Immature natural killer cell (primary cell): ENCODE results near the gene ANXA10. TPM values are rescaled to one million over a fixed set of nuclear protein-coding genes. Genes with fewer than 3 reads are reported as not detected.

ENCODE experiments used
- DNase-seq, 3 donors: peaks; one replicate each; pipeline ENCODE4 v3.0.0; 2022; ENCODE audit warnings: mixed read lengths in 1 of 3
- H3K27ac Mint-ChIP-seq, 6 donors: one replicate each; pipeline ENCODE4 v1.8.0; 2020; ENCODE audit warnings: mixed read lengths in 6 of 6, mild to moderate bottlenecking in 5 of 6, inconsistent platforms in 4 of 6, moderate library complexity in 3 of 6
- H3K27me3 Mint-ChIP-seq, 3 donors: one replicate each; pipeline ENCODE4 v1.8.0; 2020 to 2021; ENCODE audit warnings: low read depth in 3 of 3, mild to moderate bottlenecking in 3 of 3, mixed read lengths in 3 of 3, moderate library complexity in 3 of 3, inconsistent platforms in 1 of 3
- H3K36me3 Mint-ChIP-seq, 3 donors: one replicate each; pipeline ENCODE4 v1.8.0; 2020; ENCODE audit warnings: mixed read lengths in 3 of 3, inconsistent platforms in 2 of 3, mild to moderate bottlenecking in 2 of 3
- H3K4me1 Mint-ChIP-seq, 2 donors: one replicate each; pipeline ENCODE4 v1.8.0; 2020; ENCODE audit warnings: inconsistent platforms in 2 of 2, mild to moderate bottlenecking in 2 of 2, mixed read lengths in 2 of 2, moderate library complexity in 1 of 2
- H3K4me3 Mint-ChIP-seq, 5 donors: one replicate each; pipeline ENCODE4 v1.8.0; 2020; ENCODE audit warnings: mild to moderate bottlenecking in 5 of 5, mixed read lengths in 5 of 5, inconsistent platforms in 3 of 5, moderate library complexity in 3 of 5
- H3K9me3 Mint-ChIP-seq, 6 donors: one replicate each; pipeline ENCODE4 v1.8.0; 2020; ENCODE audit warnings: mild to moderate bottlenecking in 6 of 6, mixed read lengths in 6 of 6, inconsistent platforms in 4 of 6, moderate library complexity in 3 of 6
- polyA plus RNA-seq, 3 donors: library from polyadenylated mRNA; unstranded; fragments of 300-500 nt; fragmentation: Illumina TruSeq; gene quantifications; one replicate each; pipeline ENCODE4 v1.2.3, GENCODE V29; 2021

ANXA10 gene
- polyA plus RNA-seq, 3 donors from 2014 or later: not detected

- Mint-ChIP-seq H3K36me3 (no peaks in the 10 kb centered on the region), H3K27ac (no peak overlapping the region), H3K9me3 (peaks cover 0 to 3% (median 0%) of the 10 kb centered on the region in 6 donors), H3K4me3 (peak overlapping the region in 4 of 5 donors; percentile 49 to 58 (median 52)), H3K27me3 (peaks cover 0 to 5% (median 2%) of the 10 kb centered on the region in 3 donors), H3K4me1 (peaks cover 4 to 14% of the 10 kb centered on the region in 2 donors)
- DNase-seq: peak; percentile 1 to 49 (median 23)
These were observed 61.5 kb downstream of the ANXA10 start for GRCh38 chr4:168153596-168154440.

DNA sequence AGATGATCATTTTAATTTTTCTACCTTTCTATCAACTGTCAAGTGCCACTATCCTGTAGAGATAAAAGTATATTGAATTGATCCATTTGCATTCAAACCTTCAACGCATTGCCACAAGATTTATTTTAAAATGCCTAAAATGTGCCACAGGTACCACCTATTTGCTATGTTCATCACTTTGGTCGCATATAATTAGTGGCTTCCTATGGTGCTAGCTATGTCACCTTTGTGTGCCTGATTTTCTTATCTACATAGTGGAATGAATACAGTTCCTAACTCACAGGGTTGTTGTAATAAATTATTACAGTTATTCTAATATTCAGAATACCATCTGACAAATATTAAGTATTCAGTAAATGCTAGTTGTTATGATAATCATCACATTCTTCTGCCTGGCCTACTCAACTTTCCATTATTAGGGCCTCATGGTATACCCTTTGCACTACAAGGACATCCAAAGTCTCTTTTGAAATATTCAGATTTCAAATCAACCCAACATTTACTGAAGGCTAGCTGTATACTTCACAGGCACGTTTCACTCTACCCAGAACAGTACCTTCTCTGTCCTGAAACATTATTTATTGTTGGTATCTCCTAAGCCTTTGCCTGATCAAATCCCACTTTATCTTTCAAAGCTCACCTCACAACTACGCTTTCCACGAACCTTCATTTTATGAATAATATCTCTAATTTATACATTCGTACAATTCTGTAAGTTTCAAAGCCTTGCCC is 62.4 kb downstream of the ANXA10 start:
- H3K9me3 Mint-ChIP-seq: peaks cover 0 to 6% (median 2%) of the 10 kb centered on the region in 6 donors
- H3K36me3 Mint-ChIP-seq: no peaks in the 10 kb centered on the region
- DNase-seq: no peak
- no peak overlapping the region for H3K27ac Mint-ChIP-seq
- H3K27me3 Mint-ChIP-seq: peaks cover 0 to 5% (median 0%) of the 10 kb centered on the region in 3 donors
- no peak overlapping the region for H3K4me3 Mint-ChIP-seq
- peaks cover 4 to 14% of the 10 kb centered on the region in 2 donors for H3K4me1 Mint-ChIP-seq

- peaks cover 5 to 19% (median 12%) of the 10 kb centered on the region in 6 donors for H3K9me3 Mint-ChIP-seq
- H3K27ac Mint-ChIP-seq: no peak overlapping the region
- H3K4me1 Mint-ChIP-seq: no peaks in the 10 kb centered on the region
- H3K27me3 Mint-ChIP-seq: peaks cover 0 to 6% (median 4%) of the 10 kb centered on the region in 3 donors
- H3K4me3 Mint-ChIP-seq: no peak overlapping the region
- DNase-seq: no peak
- H3K36me3 Mint-ChIP-seq: no peaks in the 10 kb centered on the region
These were observed 70.3 kb downstream of the ANXA10 start for GRCh38 chr4:168162604-168163003.

DNA sequence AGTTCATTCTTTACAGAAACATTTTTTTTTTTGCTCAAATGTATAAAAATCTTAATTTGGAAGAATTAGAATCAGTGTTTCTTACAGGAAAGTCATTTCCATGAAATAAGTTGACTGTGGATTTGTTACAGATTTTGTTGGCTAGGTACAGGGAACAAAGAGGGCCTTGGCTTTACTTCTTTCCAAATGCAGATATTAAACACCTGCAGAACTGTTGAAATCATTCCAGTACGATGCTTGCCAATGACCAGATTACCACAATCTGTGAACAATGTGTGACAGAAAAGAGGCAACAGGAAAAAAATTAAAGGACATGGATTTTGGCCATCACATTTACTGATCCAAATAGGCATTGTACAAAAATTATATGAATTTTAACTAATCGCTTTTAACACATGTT is 70.8 kb downstream of the ANXA10 start:
- peaks cover 5 to 19% (median 12%) of the 10 kb centered on the region in 6 donors for H3K9me3 Mint-ChIP-seq
- H3K36me3 Mint-ChIP-seq: no peaks in the 10 kb centered on the region
- H3K27me3 Mint-ChIP-seq: peaks cover 0 to 6% (median 4%) of the 10 kb centered on the region in 3 donors
- H3K4me3 Mint-ChIP-seq: no peak overlapping the region
- DNase-seq: no peak
- H3K4me1 Mint-ChIP-seq: no peaks in the 10 kb centered on the region
- H3K27ac Mint-ChIP-seq: no peak overlapping the region

GRCh38 chr4:168164045-168164444 is 71.7 kb downstream of the ANXA10 start:
- no peak for DNase-seq
- no peaks in the 10 kb centered on the region for H3K4me1 Mint-ChIP-seq
- H3K27me3 Mint-ChIP-seq: peaks cover 0 to 6% (median 4%) of the 10 kb centered on the region in 3 donors
- H3K9me3 Mint-ChIP-seq: peaks cover 5 to 19% (median 10%) of the 10 kb centered on the region in 6 donors
- H3K4me3 Mint-ChIP-seq: no peak overlapping the region
- H3K27ac Mint-ChIP-seq: no peak overlapping the region
- H3K36me3 Mint-ChIP-seq: no peaks in the 10 kb centered on the region

- no peak overlapping the region for H3K4me3 Mint-ChIP-seq
- H3K27ac Mint-ChIP-seq: no peak overlapping the region
- H3K36me3 Mint-ChIP-seq: peaks cover 0 to 4% (median 0%) of the 10 kb centered on the region in 3 donors
- H3K9me3 Mint-ChIP-seq: peaks cover 4 to 10% (median 8%) of the 10 kb centered on the region in 6 donors
- no peaks in the 10 kb centered on the region for H3K4me1 Mint-ChIP-seq
- DNase-seq: no peak
- peaks cover 0 to 4% (median 4%) of the 10 kb centered on the region in 3 donors for H3K27me3 Mint-ChIP-seq
These were observed 72.7 kb downstream of the ANXA10 start for GRCh38 chr4:168164915-168165548.

DNA sequence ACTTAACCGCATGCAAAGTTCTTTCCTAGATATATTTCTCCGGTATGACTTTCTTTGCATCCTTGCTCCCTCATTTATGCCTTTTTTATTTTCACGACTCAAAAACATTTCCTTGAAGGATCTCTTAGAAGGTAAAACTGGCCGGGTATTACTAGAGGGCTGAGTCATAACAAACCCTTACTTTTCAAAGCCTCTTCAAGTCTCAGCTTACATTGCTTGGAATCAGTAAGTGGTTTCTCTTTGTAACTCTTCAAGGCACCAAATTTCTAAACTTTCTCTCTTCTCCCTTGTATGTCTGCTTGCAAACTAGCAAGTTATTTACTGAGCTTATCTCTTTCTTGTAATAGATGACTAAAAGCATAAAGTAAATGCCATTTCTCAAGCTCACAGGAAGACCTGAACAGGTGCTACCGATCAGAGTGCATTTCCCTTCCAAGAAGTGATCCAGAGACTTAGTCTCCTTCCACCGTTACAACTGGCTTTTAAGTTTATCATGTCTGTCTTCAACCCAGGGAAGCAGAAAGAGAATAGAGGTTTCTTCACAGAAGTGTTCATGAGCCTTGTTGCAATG is 75.5 kb downstream of the ANXA10 start:
- no peaks in the 10 kb centered on the region for H3K4me1 Mint-ChIP-seq
- H3K4me3 Mint-ChIP-seq: no peak overlapping the region
- H3K36me3 Mint-ChIP-seq: peaks cover 0 to 4% (median 0%) of the 10 kb centered on the region in 3 donors
- peaks cover 0 to 3% (median 1%) of the 10 kb centered on the region in 3 donors for H3K27me3 Mint-ChIP-seq
- no peak overlapping the region for H3K27ac Mint-ChIP-seq
- no peak for DNase-seq
- no peaks in the 10 kb centered on the region for H3K9me3 Mint-ChIP-seq

DNA sequence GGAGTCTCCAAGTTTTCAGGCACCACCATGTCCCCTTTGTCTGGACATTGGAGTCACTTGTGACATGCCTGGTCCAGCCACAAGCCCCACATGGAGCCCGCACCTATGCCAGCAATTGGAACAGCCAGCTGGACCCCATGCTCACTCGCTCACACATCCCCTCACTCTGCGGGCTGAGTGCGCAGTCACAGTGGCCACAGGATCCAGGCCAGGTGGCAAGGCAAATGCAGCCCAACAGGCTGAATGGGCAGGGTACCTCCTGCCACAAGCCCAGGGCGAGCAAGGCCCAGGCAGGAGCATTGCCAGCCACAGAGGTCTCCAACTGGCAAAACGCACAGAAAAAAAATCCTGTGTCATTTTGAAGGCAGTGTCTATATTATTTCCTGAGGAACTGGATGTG is 82.0 kb downstream of the ANXA10 start:
- peaks cover 0 to 4% (median 0%) of the 10 kb centered on the region in 3 donors for H3K27me3 Mint-ChIP-seq
- H3K27ac Mint-ChIP-seq: no peak overlapping the region
- H3K36me3 Mint-ChIP-seq: peaks cover 0 to 4% (median 0%) of the 10 kb centered on the region in 3 donors
- no peaks in the 10 kb centered on the region for H3K4me1 Mint-ChIP-seq
- no peak overlapping the region for H3K4me3 Mint-ChIP-seq
- H3K9me3 Mint-ChIP-seq: no peaks in the 10 kb centered on the region
- no peak for DNase-seq

DNA sequence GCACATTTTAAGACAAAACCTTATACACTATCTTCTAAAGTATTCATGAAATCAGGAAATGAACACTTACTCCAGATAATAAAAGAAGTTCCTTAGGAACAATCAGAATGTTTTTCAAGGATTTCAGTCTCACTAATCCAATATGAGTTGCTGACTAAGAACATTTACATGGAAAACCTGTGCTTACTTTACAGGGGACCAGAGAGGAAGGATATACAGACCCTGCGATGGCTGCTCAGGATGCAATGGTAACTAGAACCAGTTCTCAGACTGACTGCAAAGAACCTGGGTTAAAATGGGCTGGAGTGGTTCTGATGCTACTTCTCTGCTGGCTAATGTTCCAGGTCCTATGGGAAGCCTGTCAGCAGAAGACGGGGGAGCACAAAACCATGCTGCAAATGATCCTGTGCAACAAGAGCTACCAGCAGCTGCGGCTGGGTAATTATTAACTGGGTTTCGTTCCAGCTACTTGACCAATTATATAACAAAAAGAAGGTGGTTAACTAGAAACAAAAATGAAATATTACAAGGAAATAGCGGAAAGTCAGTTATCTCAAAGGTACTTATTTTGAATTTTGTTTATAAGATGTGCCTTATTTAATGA is 85.3 kb downstream of the ANXA10 start:
- Mint-ChIP-seq H3K9me3 (no peaks in the 10 kb centered on the region), H3K36me3 (no peaks in the 10 kb centered on the region), H3K27me3 (peaks cover 0 to 4% (median 0%) of the 10 kb centered on the region in 3 donors), H3K4me3 (no peak overlapping the region), H3K4me1 (no peaks in the 10 kb centered on the region), H3K27ac (no peak overlapping the region)
- DNase-seq: no peak

DNA sequence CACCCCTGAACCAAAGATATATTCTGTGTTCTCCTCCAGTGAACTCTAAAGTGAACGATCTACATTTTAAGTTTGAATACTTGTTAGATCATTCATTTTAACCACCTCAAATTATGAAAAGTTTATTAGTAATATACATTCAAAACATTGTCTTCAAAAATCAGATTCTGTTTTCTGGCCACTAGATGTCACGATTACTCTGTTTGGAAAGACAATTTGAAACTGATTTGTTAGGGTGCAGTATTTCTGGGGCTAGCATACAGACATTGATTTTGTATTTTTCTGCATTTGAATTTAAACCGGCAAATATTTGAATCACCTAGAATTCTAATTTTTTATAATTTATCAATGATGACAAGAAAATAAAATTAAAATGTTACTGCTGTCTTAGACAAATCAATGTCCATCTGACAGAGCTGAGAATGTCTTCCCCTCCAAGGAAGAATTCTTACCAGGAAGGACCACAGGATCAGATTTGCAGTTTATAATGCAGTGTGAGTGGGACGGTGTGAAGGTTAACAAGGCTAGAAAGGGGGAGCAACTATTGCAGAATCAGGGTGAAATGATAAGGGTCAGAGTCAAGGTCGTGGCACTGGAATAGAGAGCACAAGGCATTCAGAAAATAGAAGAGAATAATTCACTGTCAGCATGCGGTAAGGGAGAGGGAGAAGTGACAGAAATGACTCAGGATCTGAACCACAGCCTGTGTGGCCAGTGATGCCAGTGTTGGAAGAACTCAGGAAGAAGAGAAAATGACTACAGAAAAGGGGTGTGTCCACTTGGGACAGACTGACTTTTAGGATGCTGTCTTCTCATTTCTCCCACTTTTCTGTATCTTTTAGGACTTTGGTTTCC is 91.6 kb downstream of the ANXA10 start:
- no peak for DNase-seq
- Mint-ChIP-seq H3K4me3 (no peak overlapping the region), H3K27me3 (no peaks in the 10 kb centered on the region), H3K36me3 (peaks cover 0 to 4% (median 0%) of the 10 kb centered on the region in 3 donors), H3K9me3 (no peaks in the 10 kb centered on the region), H3K4me1 (no peaks in the 10 kb centered on the region), H3K27ac (peak overlapping the region in 1 of 6 donors; percentile 28)

- H3K27me3 Mint-ChIP-seq: peaks cover 0 to 3% (median 0%) of the 10 kb centered on the region in 3 donors
- no peak overlapping the region for H3K27ac Mint-ChIP-seq
- H3K36me3 Mint-ChIP-seq: peaks cover 0 to 7% (median 3%) of the 10 kb centered on the region in 3 donors
- no peaks in the 10 kb centered on the region for H3K9me3 Mint-ChIP-seq
- DNase-seq: no peak
- H3K4me1 Mint-ChIP-seq: no peaks in the 10 kb centered on the region
- no peak overlapping the region for H3K4me3 Mint-ChIP-seq
These were observed 96.4 kb downstream of the ANXA10 start for GRCh38 chr4:168188754-168189153.

DNA sequence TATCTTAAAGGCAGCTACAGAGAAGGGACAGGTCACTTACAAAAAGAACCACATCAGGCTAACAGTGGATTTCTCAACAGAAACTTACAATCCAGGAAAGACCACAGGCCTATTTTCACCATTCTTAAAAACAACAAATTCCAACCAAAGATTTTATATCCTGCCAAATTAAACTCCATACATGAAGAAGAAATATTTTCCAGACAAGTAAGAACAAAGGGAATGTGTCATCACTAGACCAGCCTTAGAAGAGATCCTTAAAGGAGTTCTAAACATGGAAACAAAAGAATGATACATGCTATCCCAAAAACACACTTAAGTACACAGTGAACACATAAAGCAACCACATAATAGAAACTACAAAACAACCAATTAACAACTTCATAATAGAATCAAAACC is 105.6 kb downstream of the ANXA10 start:
- Mint-ChIP-seq H3K4me3 (no peak overlapping the region), H3K9me3 (peaks cover 0 to 9% (median 6%) of the 10 kb centered on the region in 6 donors), H3K27me3 (no peaks in the 10 kb centered on the region), H3K4me1 (no peaks in the 10 kb centered on the region), H3K36me3 (peaks cover 7 to 9% (median 8%) of the 10 kb centered on the region in 3 donors), H3K27ac (no peak overlapping the region)
- DNase-seq: no peak
